Nephron (organoid): ENCODE data around the gene TFAP2E.

Experiments
- H3K27ac Mint-ChIP-seq, 3 experiments: 2 replicates each; pipeline ENCODE4 v1.8.0; 2020; ENCODE audit warnings: mixed read lengths in 3 of 3, mild to moderate bottlenecking in 2 of 3, moderate library complexity in 1 of 3
- H3K27me3 Mint-ChIP-seq: 2 replicates; pipeline ENCODE4 v1.8.0; 2021; ENCODE audit warnings: low read depth, mild to moderate bottlenecking, moderate library complexity, mixed read lengths
- H3K36me3 Mint-ChIP-seq: 2 replicates; pipeline ENCODE4 v1.8.0; 2020; ENCODE audit warnings: low read depth, mixed read lengths
- H3K4me1 Mint-ChIP-seq: 2 replicates; pipeline ENCODE4 v1.8.0; 2020; ENCODE audit warnings: mixed read lengths
- H3K4me3 Mint-ChIP-seq, 3 experiments: 2 replicates each; pipeline ENCODE4 v1.8.0; 2020; ENCODE audit warnings: mild to moderate bottlenecking in 3 of 3, mixed read lengths in 3 of 3, moderate library complexity in 2 of 3
- H3K9me3 Mint-ChIP-seq: 2 replicates; pipeline ENCODE4 v1.8.0; 2020; ENCODE audit warnings: mixed read lengths
- TF ChIP-seq, protein P1 (sequence below), 3 experiments: fragments of 200-600 bp; sonication (generic); IDR thresholded peaks; one replicate each; pipeline ENCODE4 v1.5.0; 2021; ENCODE audit warnings: antibody characterized with exemption in 3 of 3; ENCODE audit not compliant: unreplicated experiment in 3 of 3

Gene TFAP2E

DNA sequence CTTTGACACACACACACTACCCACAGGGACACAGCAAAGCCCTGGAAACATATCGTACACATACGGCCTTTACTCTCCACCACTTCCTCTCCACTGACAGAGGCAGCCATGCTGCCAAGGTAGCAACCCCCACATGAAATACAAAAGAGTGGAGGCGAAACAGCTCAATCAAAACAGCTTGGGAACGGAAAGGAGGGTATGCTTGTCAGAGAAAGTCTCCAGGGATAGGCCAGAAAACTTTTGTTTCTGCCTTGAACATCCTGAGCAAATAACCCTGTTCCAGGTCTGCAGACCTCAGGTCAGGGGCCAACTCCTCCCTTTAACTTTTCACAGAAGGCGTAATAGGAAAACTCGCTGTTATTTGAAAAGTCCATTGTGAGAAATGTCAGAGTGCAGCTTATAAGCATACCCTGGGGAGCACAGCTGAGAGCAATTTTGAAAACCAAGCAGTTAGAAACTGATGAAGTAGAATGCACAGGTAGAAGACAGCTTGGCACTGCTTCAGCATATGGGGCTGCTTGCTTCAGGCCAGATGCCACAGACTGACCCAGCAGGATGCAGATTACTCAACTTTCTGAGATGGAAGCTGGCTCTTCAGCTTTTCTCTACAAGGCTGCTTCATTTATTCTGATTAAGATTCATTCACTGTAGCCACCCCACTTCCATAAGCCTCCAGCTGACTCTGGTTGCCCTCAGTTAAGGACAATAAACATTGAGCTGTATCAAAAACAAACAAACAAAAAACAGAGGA, 33.9 kb upstream of the TFAP2E start:
- Mint-ChIP-seq H3K36me3 (peaks cover 28% of the 10 kb centered on the region), H3K4me1 (peaks cover 47% of the 10 kb centered on the region), H3K4me3 (no peak overlapping the region), H3K27me3 (no peaks in the 10 kb centered on the region), H3K27ac (peak overlapping the region; percentile 30 to 80 (median 69)), H3K9me3 (no peaks in the 10 kb centered on the region)
- TF ChIP-seq, protein P1, sequence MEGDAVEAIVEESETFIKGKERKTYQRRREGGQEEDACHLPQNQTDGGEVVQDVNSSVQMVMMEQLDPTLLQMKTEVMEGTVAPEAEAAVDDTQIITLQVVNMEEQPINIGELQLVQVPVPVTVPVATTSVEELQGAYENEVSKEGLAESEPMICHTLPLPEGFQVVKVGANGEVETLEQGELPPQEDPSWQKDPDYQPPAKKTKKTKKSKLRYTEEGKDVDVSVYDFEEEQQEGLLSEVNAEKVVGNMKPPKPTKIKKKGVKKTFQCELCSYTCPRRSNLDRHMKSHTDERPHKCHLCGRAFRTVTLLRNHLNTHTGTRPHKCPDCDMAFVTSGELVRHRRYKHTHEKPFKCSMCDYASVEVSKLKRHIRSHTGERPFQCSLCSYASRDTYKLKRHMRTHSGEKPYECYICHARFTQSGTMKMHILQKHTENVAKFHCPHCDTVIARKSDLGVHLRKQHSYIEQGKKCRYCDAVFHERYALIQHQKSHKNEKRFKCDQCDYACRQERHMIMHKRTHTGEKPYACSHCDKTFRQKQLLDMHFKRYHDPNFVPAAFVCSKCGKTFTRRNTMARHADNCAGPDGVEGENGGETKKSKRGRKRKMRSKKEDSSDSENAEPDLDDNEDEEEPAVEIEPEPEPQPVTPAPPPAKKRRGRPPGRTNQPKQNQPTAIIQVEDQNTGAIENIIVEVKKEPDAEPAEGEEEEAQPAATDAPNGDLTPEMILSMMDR (IDR thresholded peaks at IDR 0.05; ENCODE audit: unreplicated experiment in 3 of 3): no peak

DNA sequence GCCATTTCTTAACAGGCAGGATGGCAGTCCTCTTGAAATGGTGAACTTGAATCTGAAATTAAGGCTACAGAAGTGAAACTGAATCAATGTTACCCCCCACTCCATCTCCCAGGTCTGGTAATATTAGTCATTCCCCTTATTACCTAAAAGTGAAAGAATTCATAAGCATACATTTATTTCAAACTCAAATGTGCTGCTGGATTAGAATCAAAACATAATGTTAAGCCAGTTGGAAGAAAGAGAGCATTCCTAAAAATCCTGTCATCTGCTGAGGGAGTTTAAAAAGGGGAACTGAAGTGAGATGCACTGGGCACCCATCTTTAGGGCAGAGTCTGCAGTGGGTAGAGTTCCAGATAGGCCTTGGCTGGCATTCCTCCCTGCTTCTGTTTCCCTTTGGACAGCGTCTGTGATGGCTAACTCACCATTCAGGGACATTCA, 33.3 kb upstream of the TFAP2E start:
- Mint-ChIP-seq H3K9me3 (no peaks in the 10 kb centered on the region), H3K27me3 (no peaks in the 10 kb centered on the region), H3K36me3 (peaks cover 30% of the 10 kb centered on the region), H3K4me3 (no peak overlapping the region), H3K27ac (peak overlapping the region; percentile 21 to 80 (median 69)), H3K4me1 (peaks cover 50% of the 10 kb centered on the region)
- TF ChIP-seq, protein P1 (IDR thresholded peaks at IDR 0.05; ENCODE audit: unreplicated experiment in 3 of 3): no peak

DNA sequence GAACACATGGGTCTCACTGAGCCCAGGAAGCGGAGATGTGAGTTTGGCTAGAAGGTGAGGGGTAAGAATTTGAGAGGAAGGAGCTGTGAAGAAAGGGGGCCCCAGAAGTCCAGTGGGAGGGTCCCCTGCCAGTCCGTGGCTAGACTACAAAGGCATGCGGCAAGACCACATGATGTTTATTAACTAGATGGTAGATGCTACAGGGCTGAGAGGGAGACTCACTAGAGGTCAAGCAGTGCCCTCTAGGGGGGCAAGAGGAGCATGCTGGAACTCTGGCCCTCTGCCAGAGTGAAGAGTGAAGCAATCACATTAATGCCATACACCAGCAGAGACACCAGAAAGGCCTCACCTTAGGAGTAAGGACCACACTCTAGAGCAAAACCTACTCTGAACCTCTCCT, 28.1 kb upstream of the TFAP2E start:
- peaks cover 2% of the 10 kb centered on the region for H3K9me3 Mint-ChIP-seq
- TF ChIP-seq, protein P1 (IDR thresholded peaks at IDR 0.05; ENCODE audit: unreplicated experiment in 3 of 3): no peak
- no peak overlapping the region for H3K27ac Mint-ChIP-seq
- H3K4me1 Mint-ChIP-seq: peaks cover 25% of the 10 kb centered on the region
- no peaks in the 10 kb centered on the region for H3K27me3 Mint-ChIP-seq
- H3K4me3 Mint-ChIP-seq: no peak overlapping the region
- H3K36me3 Mint-ChIP-seq: peaks cover 61% of the 10 kb centered on the region

DNA sequence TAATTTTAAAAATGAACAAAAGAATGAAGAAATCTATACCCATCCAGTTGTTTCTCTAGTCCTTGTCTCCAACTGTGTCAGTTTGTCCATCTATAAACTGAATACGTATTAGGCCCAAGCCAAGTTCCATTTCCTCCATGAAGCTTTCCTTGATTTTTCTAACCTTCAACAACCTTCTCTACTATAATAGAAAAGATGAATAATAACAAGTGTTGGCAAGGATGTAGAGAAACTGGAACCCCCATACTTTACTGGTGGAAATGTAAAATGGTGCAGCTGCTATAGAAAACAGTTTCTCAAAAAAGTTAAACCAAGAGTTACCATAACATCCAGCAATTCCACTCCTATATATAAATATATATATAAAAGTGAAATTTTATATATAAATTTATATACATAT, 26.5 kb upstream of the TFAP2E start:
- H3K27ac Mint-ChIP-seq: no peak overlapping the region
- H3K4me3 Mint-ChIP-seq: no peak overlapping the region
- peaks cover 58% of the 10 kb centered on the region for H3K36me3 Mint-ChIP-seq
- peaks cover 20% of the 10 kb centered on the region for H3K4me1 Mint-ChIP-seq
- TF ChIP-seq, protein P1 (IDR thresholded peaks at IDR 0.05; ENCODE audit: unreplicated experiment in 3 of 3): no peak
- H3K27me3 Mint-ChIP-seq: no peaks in the 10 kb centered on the region
- peaks cover 2% of the 10 kb centered on the region for H3K9me3 Mint-ChIP-seq

DNA sequence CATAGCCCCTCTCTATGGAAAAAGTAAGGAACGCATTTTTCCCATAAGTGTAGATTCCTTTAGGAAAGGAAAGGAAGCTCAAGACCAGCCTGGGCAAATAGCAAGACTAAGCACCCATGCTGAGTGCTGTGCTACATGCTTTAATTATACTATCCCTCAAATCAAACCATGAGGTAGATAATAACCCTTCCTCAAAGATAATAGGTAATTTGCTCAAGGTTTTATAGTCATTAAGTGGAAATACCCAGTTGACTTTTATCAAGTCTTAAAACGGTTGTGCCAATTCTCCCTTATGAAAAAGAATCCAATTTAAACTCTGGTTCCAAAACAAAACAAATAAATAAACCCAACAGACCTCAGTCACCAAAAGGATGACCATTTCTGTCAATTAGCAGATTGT, 19.3 kb upstream of the TFAP2E start:
- Mint-ChIP-seq H3K36me3 (peaks cover 34% of the 10 kb centered on the region), H3K27me3 (no peaks in the 10 kb centered on the region), H3K4me1 (peaks cover 32% of the 10 kb centered on the region), H3K4me3 (peak overlapping the region in 1 of 3 experiments; percentile 37), H3K27ac (peak overlapping the region in 1 of 3 experiments; percentile 31), H3K9me3 (no peaks in the 10 kb centered on the region)
- TF ChIP-seq, protein P1 (IDR thresholded peaks at IDR 0.05; ENCODE audit: unreplicated experiment in 3 of 3): no peak
